ENCODE measurements around the gene ZNF324. TPM values are rescaled to one million over a fixed set of nuclear protein-coding genes. Genes with fewer than 3 reads are reported as not detected.
"Not testable (repeated sequence)": the region's sequence is repeated elsewhere in the genome, so short reads cannot be mapped to it uniquely, and the experiment has no call there.

ZNF324 gene
- total RNA-seq, 1 donor = 20.6 TPM

GRCh38 chr19:58469241-58470013 is 2.5 kb downstream of the ZNF324 start:
- Histone ChIP-seq H3K9me3 (ENCODE audit: low read depth, low read length) (no peaks in the 10 kb centered on the region), H3K27ac (ENCODE audit: low read depth, low read length) (no peak overlapping the region), H2AFZ (ENCODE audit: low read length) (no peak overlapping the region), H3K4me3 (ENCODE audit: insufficient read depth, low read length) (no peak overlapping the region), H3K36me3 (ENCODE audit: insufficient read depth, low read length) (peaks cover 15% of the 10 kb centered on the region), H3K79me2 (ENCODE audit: insufficient read depth, low read length) (peaks cover 28% of the 10 kb centered on the region), H3K4me1 (ENCODE audit: insufficient read depth, low read length) (peaks cover 9% of the 10 kb centered on the region), H3K4me2 (ENCODE audit: insufficient read depth, low read length) (no peak overlapping the region), H4K20me1 (ENCODE audit: insufficient read depth, low read length) (peaks cover 20% of the 10 kb centered on the region), H3K27me3 (ENCODE audit: insufficient read depth, low read length) (no peaks in the 10 kb centered on the region)
- no peak for TF ChIP-seq CTCF (IDR thresholded peaks at IDR 0.05; ENCODE audit: extremely low read depth, low read depth, low read length)
- DNase-seq (ENCODE audit: insufficient read length, low spot score, missing footprints) = peak; percentile 81

GRCh38 chr19:58470837-58471543 is 4.1 kb downstream of the ZNF324 start:
- not testable (repeated sequence) for H3K4me3 ChIP-seq (ENCODE audit: insufficient read depth, low read length); H3K9me3 ChIP-seq (ENCODE audit: low read depth, low read length); H3K27me3 ChIP-seq (ENCODE audit: insufficient read depth, low read length); H3K4me2 ChIP-seq (ENCODE audit: insufficient read depth, low read length); H2AFZ ChIP-seq (ENCODE audit: low read length); H3K27ac ChIP-seq (ENCODE audit: low read depth, low read length); DNase-seq (ENCODE audit: insufficient read length, low spot score, missing footprints)
- H3K4me1 ChIP-seq (ENCODE audit: insufficient read depth, low read length) = peaks cover 19% of the 10 kb centered on the region
- peaks cover 15% of the 10 kb centered on the region for H3K36me3 ChIP-seq (ENCODE audit: insufficient read depth, low read length)
- peaks cover 20% of the 10 kb centered on the region for H4K20me1 ChIP-seq (ENCODE audit: insufficient read depth, low read length)
- peaks cover 28% of the 10 kb centered on the region for H3K79me2 ChIP-seq (ENCODE audit: insufficient read depth, low read length)

DNA sequence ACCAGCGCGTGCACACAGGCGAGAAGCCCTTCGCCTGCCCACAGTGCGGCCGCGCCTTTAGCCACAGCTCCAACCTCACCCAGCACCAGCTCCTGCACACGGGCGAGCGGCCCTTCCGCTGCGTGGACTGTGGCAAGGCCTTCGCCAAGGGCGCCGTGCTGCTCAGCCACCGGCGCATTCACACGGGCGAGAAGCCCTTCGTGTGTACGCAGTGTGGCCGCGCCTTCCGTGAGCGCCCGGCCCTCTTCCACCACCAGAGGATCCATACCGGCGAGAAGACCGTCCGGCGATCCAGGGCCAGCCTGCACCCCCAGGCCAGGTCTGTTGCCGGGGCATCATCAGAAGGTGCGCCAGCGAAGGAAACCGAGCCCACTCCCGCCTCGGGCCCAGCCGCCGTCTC is 4.9 kb downstream of the ZNF324 start:
- H3K27me3 ChIP-seq (ENCODE audit: insufficient read depth, low read length) = no peaks in the 10 kb centered on the region
- DNase-seq (ENCODE audit: insufficient read length, low spot score, missing footprints) = no peak
- H2AFZ ChIP-seq (ENCODE audit: low read length) = no peak overlapping the region
- no peak overlapping the region for H3K4me3 ChIP-seq (ENCODE audit: insufficient read depth, low read length)
- H3K36me3 ChIP-seq (ENCODE audit: insufficient read depth, low read length) = peaks cover 15% of the 10 kb centered on the region
- peaks cover 28% of the 10 kb centered on the region for H3K79me2 ChIP-seq (ENCODE audit: insufficient read depth, low read length)
- H3K4me1 ChIP-seq (ENCODE audit: insufficient read depth, low read length) = peaks cover 16% of the 10 kb centered on the region
- peaks cover 20% of the 10 kb centered on the region for H4K20me1 ChIP-seq (ENCODE audit: insufficient read depth, low read length)
- no peak overlapping the region for H3K4me2 ChIP-seq (ENCODE audit: insufficient read depth, low read length)
- TF ChIP-seq CTCF (IDR thresholded peaks at IDR 0.05; ENCODE audit: extremely low read depth, low read depth, low read length) = no peak
- no peak overlapping the region for H3K27ac ChIP-seq (ENCODE audit: low read depth, low read length)
- H3K9me3 ChIP-seq (ENCODE audit: low read depth, low read length) = no peaks in the 10 kb centered on the region

DNA sequence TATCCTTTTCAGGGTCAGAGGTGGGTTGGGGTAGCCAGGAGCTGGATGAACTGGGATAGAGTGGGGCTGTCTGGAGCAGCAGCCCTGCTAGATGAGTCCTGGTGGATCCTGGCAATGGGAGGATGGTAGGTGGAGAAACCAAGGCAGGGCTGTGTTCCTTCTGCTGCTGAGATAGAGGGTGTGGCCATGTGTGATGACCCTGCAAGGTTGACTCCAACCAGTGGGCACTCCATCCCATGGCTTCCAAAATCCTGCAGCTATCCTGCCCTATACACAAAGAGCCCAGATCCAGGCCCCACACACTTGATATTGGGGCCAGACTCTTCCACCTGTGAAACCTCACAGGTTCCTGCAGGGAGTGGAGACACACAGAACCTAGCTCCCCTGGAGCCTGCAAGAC is 6.9 kb downstream of the ZNF324 start:
- Histone ChIP-seq H3K27me3 (ENCODE audit: insufficient read depth, low read length) (no peaks in the 10 kb centered on the region), H3K4me1 (ENCODE audit: insufficient read depth, low read length) (peaks cover 18% of the 10 kb centered on the region), H4K20me1 (ENCODE audit: insufficient read depth, low read length) (peaks cover 12% of the 10 kb centered on the region), H3K4me2 (ENCODE audit: insufficient read depth, low read length) (no peak overlapping the region), H3K36me3 (ENCODE audit: insufficient read depth, low read length) (peaks cover 15% of the 10 kb centered on the region), H3K79me2 (ENCODE audit: insufficient read depth, low read length) (peaks cover 13% of the 10 kb centered on the region), H2AFZ (ENCODE audit: low read length) (no peak overlapping the region), H3K27ac (ENCODE audit: low read depth, low read length) (peak overlapping the region; percentile 96), H3K4me3 (ENCODE audit: insufficient read depth, low read length) (no peak overlapping the region), H3K9me3 (ENCODE audit: low read depth, low read length) (no peaks in the 10 kb centered on the region)
- TF ChIP-seq CTCF (IDR thresholded peaks at IDR 0.05; ENCODE audit: extremely low read depth, low read depth, low read length) = no peak
- no peak for DNase-seq (ENCODE audit: insufficient read length, low spot score, missing footprints)

All from osteoblast (primary cell).